Stomach smooth muscle (tissue), 2 donors: Measurements from ENCODE around the gene TTC21A.

Experiments
- H3K27ac ChIP-seq: one replicate; pipeline ENCODE4 v1.7.0; 2013; ENCODE audit warnings: mild to moderate bottlenecking, low read length, inconsistent platforms
- H3K27me3 ChIP-seq, 2 donors: one replicate each; pipeline ENCODE4 v1.7.0; 2013; ENCODE audit warnings: low read length in 2 of 2; ENCODE audit not compliant: insufficient read depth in 2 of 2, control insufficient read depth in 1 of 2
- H3K36me3 ChIP-seq, 2 donors: one replicate each; pipeline ENCODE4 v1.7.0; 2013; ENCODE audit warnings: low read length in 2 of 2; ENCODE audit not compliant: control insufficient read depth in 2 of 2, insufficient read depth in 2 of 2
- H3K4me1 ChIP-seq: one replicate; pipeline ENCODE4 v1.7.0; 2013; ENCODE audit warnings: low read length; ENCODE audit not compliant: control insufficient read depth, insufficient read depth
- H3K4me3 ChIP-seq, 2 donors: one replicate each; pipeline ENCODE4 v1.7.0; 2013; ENCODE audit warnings: low read length in 2 of 2
- H3K9ac ChIP-seq, 2 donors: one replicate each; pipeline ENCODE4 v1.7.0; 2013; ENCODE audit warnings: low read length in 2 of 2, mild to moderate bottlenecking in 1 of 2
- H3K9me3 ChIP-seq, 2 donors: one replicate each; pipeline ENCODE4 v1.7.0; 2013; ENCODE audit warnings: low read length in 2 of 2; ENCODE audit not compliant: control insufficient read depth in 2 of 2
- donor health status: healthy.
- donor health status: Pancreatic carcinoma.

The TTC21A gene

DNA sequence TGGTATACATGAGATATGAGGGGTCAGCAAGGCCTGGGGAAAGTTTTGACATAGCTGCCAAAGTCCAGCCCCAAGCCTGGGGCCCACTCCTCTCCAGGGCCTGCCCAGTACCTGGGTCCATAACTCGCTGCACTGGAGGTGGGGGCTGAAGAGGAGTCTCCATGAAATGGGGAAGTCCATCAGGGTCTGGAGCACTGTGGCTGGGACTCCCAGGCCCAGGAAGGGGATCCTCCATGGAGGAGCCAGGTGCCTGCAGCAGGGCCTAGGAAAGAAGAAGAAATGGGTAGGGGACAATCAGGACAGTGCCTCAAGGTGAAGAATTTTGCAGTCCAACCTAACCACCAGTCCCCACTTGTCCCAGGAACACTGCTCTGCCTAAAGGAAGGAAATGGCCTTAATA is 8.2 kb upstream of the TTC21A start:
- H3K27ac ChIP-seq: no peak overlapping the region
- H3K27me3 ChIP-seq: no peaks in the 10 kb centered on the region
- no peak overlapping the region for H3K9ac ChIP-seq
- peaks cover 16% of the 10 kb centered on the region for H3K4me1 ChIP-seq
- peaks cover 47 to 49% of the 10 kb centered on the region in 2 donors for H3K36me3 ChIP-seq
- no peak overlapping the region for H3K4me3 ChIP-seq
- no peaks in the 10 kb centered on the region for H3K9me3 ChIP-seq

DNA sequence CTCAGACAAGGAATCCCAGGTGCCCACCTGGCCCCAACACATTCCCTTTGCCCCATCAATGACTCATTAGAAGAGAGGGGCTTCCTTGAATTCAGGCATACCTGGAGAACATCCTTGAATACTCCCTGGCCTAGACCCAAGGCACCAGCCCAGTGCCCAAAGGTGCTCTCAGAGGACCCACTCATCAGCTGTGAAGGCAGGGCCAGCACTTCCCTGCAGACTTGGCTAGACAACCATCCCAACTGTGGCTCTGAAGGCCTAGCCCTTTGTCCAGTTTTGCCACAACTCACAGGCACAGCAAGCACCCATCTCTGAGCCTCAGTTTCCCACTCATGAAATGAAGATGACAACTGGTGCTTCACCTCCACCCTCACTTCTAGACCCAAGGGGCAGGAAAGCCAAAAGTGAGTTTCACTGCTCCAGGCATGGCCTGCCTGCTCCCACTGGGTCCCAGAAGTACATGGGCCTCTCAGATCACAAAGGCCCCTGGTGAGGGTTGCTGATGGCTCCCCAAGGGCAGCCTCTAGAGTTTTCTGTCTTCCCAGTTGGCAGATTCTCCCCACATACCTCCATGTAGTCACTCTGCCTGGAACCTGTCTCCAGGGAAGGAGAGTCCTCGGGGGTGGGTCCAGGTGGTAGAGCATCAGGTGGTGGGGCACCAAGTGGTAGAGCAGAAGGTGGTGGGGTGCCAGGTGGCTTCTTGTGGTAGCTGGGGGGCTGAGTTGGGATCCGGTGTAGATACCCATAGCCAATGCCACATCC is 7.6 kb upstream of the TTC21A start:
- peaks cover 41 to 42% of the 10 kb centered on the region in 2 donors for H3K36me3 ChIP-seq
- no peak overlapping the region for H3K27ac ChIP-seq
- no peak overlapping the region for H3K9ac ChIP-seq
- no peaks in the 10 kb centered on the region for H3K9me3 ChIP-seq
- no peak overlapping the region for H3K4me3 ChIP-seq
- no peaks in the 10 kb centered on the region for H3K27me3 ChIP-seq
- peaks cover 21% of the 10 kb centered on the region for H3K4me1 ChIP-seq

DNA sequence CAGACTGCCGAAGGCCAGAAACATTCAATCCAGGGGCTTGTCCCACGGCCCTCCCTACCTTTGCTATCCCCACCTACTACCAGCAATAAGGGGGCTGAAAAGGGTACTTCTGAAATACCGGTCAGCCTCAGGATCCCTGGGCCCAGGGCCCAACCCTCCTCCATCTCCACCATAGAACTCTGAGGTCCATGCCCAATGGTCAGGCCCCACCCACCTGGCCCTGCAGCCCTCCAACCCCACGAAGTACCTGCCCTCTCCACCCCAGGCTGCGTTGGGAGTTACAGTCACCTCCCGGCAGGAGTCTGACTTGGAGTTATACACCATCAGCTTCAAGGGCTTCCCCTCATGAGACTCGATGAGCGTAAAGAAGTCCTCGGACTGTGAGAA is 7.0 kb upstream of the TTC21A start:
- peaks cover 26% of the 10 kb centered on the region for H3K4me1 ChIP-seq
- H3K27ac ChIP-seq: no peak overlapping the region
- H3K4me3 ChIP-seq: no peak overlapping the region
- H3K27me3 ChIP-seq: no peaks in the 10 kb centered on the region
- H3K9me3 ChIP-seq: no peaks in the 10 kb centered on the region
- H3K36me3 ChIP-seq: peaks cover 36 to 42% of the 10 kb centered on the region in 2 donors
- H3K9ac ChIP-seq: no peak overlapping the region

DNA sequence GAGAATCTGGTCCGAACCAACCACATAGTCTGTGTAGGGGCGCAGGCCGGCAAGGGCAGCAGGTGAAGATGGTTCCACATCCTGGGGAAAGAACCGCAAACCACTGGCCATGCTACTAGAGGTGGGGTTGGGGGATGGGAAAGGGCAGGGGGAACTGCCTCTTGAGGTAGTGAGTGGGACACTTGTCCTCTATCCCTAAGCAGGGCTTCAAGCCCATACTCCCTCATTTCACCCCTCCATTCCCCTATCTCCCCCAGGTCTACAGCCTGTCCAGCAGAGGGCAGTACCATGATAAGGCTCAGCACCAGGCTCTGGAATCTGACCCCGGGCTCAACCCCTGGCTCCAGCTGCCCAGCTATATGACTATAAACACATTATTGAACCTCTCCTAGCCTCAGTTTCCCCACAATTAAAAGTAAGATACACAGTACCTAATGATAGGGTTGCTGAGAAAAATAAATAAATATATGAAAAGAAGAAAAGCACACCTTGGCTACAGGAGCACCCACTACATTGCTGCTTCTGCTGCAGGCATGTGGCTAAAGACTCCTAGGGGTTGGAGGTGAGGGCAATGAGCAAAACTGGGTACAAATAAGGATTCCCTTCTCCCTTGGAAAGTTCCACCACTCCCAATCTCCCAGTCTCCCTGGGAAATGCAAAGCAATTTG is 6.3 kb upstream of the TTC21A start:
- no peaks in the 10 kb centered on the region for H3K9me3 ChIP-seq
- no peak overlapping the region for H3K27ac ChIP-seq
- peaks cover 33% of the 10 kb centered on the region for H3K4me1 ChIP-seq
- no peaks in the 10 kb centered on the region for H3K27me3 ChIP-seq
- no peak overlapping the region for H3K4me3 ChIP-seq
- H3K36me3 ChIP-seq: peaks cover 32 to 42% of the 10 kb centered on the region in 2 donors
- H3K9ac ChIP-seq: no peak overlapping the region

DNA sequence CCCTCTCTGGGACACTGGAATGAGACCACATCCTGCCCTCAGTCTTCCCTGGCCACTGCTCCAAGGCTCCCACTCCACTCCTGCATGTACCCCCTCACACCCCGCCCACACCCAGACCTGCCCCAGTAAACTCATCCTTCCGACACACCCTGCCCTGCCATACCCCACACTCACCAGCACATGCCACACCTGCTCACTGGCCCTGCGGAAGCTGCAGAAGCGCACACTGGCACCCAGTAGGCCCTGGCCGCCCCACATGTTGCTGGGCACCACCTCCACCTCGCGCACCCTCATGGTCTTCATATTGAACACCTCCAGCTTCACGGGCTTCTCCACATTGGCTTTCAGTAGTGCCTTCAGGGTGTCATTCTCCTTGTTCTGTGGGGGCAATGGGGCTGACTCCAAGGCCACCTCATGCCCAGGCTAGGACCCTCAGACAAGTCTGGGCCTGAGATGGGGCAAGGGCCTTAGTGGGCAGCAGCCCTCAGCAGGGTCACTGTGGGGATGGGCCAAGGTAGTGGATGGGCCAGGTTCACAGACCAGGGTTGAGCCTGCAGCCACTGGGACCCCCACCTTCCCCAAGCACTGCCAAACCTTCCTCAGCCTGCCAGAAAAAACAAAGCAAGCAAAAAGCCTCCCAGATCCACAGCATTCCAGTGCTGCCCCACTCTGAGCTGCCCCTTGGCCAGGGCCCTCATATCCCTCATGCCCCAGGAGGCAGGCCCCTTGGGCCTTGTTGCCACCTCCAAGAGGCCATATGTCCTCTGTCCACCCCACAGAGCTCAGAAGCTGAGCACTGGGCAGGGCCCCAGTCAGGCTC is 4.8 kb upstream of the TTC21A start:
- Histone ChIP-seq H3K27ac (no peak overlapping the region), H3K4me1 (peaks cover 42% of the 10 kb centered on the region), H3K4me3 (no peak overlapping the region), H3K9ac (no peak overlapping the region), H3K27me3 (no peaks in the 10 kb centered on the region), H3K9me3 (no peaks in the 10 kb centered on the region), H3K36me3 (peaks cover 22 to 29% of the 10 kb centered on the region in 2 donors)

DNA sequence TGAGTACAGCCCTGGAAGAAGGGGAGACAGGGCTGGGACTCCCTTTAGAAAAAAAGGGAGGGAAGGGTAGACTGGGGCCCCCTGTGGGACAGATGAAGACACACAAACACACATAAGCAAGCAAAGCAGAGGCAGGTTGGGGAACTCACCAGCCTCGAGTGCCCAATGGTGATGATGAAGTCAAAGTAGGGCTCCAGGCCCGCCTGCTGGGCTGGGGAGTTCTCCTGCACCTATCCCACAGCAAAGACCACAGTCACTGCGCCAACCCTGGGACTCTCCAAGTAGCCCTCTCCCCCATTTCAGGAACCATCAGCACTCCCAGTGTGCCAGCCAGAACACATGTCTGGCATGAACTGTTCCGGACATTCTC is 4.2 kb upstream of the TTC21A start:
- Histone ChIP-seq H3K4me3 (no peak overlapping the region), H3K4me1 (peaks cover 48% of the 10 kb centered on the region), H3K36me3 (peaks cover 17 to 23% of the 10 kb centered on the region in 2 donors), H3K9me3 (no peaks in the 10 kb centered on the region), H3K9ac (no peak overlapping the region), H3K27ac (no peak overlapping the region), H3K27me3 (no peaks in the 10 kb centered on the region)

DNA sequence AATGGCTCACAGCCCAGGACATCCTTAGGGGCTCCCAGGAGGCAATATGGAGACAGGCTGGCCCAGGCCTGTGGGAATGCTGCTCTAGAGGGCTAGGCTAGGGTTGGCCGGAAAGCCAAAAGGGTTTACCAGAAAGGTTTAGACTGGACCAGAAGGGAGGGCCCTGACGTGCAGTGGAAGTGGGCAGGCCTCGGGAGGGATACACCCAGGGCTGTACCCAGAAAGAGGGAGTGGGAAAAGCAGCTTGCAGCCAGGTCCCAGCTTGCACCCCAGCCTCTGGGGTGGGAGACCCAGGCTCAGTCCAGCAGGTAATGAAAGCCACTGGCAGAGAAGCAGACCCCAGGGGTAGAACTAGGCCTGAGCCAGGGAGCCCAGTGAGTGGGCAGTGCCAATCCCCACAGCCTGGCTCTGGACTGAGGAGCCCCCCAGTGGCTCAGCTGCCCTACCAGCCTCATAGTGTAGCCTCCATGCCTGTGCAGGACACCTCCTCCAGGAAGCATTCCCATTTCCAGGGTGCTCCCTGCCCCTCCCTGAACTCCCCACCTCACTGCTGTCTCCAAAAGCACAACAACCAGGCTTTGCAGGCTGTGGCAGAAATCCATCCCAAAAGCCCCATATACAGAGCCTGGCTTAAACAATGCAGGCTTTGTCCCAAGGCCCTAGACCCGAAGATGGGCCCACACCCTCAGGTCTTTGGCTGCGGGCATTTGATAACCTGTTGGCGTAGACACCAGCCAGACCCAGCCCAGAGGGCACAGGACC is 3.5 kb upstream of the TTC21A start:
- H3K9me3 ChIP-seq: no peaks in the 10 kb centered on the region
- no peak overlapping the region for H3K27ac ChIP-seq
- no peaks in the 10 kb centered on the region for H3K27me3 ChIP-seq
- peaks cover 49% of the 10 kb centered on the region for H3K4me1 ChIP-seq
- H3K9ac ChIP-seq: no peak overlapping the region
- H3K4me3 ChIP-seq: no peak overlapping the region
- H3K36me3 ChIP-seq: peaks cover 12 to 17% of the 10 kb centered on the region in 2 donors

DNA sequence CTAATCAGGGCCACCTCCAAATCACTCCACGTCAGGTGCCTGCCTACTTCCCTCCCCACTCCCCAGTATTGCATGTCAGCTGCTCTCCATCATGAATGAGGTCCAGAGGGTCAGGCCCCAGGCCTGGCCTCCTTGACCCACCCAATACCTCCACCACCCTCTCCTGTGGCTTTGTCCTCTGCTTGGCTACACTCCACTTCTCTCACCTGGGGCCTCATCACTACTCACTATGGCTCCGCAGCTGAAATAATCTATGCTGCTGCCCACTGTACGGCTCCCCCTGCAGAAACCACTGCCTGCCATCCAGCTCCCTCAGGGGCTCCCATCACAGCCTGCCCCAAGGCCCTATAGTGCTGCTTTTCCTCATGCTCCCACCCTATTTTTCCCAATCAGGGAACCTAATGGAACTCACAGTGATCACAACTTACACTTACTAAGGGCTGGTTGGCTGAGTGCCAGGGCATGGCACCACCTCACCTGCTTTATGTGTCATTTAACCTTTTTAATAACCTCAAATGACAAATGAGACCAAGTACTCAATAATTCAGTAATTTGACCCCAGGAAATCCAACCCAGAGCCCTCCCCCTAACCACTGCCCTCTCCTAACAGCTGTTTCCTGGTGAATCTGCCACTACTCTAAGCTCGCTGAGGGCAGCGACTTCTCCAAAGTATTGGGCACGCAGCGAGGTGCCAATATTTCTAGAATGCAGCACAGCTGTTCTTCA is 2.4 kb upstream of the TTC21A start:
- H3K36me3 ChIP-seq: peaks cover under 1 to 5% of the 10 kb centered on the region in 2 donors
- no peak overlapping the region for H3K27ac ChIP-seq
- no peaks in the 10 kb centered on the region for H3K9me3 ChIP-seq
- no peaks in the 10 kb centered on the region for H3K27me3 ChIP-seq
- H3K4me3 ChIP-seq: peak overlapping the region; percentile 22 to 83
- peaks cover 49% of the 10 kb centered on the region for H3K4me1 ChIP-seq
- H3K9ac ChIP-seq: peak overlapping the region in 1 of 2 donors; percentile 3

DNA sequence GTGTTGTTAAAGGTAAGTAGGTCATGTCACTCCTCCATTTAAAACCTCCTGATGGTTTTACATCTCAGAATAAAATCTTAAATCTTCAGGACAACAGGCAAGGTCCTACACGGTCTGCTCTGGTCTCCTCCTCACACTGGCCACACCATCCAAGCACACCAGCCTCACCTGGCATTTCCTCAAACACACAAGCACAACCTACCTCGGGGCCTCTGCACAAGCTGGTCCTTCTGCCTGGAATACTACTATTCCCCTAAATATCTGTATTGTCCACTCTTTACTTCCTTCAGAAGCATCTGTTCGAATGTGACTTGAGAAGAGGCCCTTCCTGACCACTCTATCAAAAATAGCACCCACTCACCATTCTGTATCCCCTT is 1.8 kb upstream of the TTC21A start:
- Histone ChIP-seq H3K4me1 (peaks cover 49% of the 10 kb centered on the region), H3K4me3 (peak overlapping the region; percentile 83 to 91), H3K9ac (peak overlapping the region; percentile 3 to 86), H3K9me3 (no peaks in the 10 kb centered on the region), H3K36me3 (peaks cover under 1 to 3% of the 10 kb centered on the region in 2 donors), H3K27me3 (no peaks in the 10 kb centered on the region), H3K27ac (no peak overlapping the region)
